ENCODE results near the gene ZBTB2. TPM values are rescaled to one million over a fixed set of nuclear protein-coding genes. Genes with fewer than 3 reads are reported as not detected.

ZBTB2 gene
- total and polyA plus RNA-seq, 10 of the 15 experiments (the other 5 are each of a cell fraction or from before 2014, with no cell fraction given), result 4.2 to 21.9 (median 15.0) TPM

DNA sequence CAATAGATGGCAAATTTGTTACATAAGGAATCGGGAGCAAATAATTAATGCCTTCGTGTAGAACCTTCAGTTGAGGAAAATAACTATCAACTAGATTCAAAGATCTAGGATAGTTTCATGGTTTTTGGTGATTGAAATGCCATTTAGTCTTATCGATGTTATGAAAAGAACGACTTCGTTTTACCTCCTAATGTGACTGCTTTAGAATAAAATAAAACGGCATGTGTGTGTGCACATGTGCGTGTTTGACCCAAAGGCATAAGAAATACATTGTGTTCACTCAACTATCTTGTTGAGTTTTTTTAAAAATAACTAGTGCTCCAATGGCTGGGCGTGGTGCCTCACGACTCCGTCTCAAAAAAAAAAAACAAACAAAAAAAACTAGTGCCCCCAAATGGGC lies 37.6 kb downstream of the ZBTB2 start (continued):
- no peak for TF ChIP-seq CREB1 (IDR thresholded peaks at IDR 0.05; ENCODE audit: low read depth)
- TF ChIP-seq CREM (IDR thresholded peaks at IDR 0.05; ENCODE audit: low read depth), result no peak

DNA sequence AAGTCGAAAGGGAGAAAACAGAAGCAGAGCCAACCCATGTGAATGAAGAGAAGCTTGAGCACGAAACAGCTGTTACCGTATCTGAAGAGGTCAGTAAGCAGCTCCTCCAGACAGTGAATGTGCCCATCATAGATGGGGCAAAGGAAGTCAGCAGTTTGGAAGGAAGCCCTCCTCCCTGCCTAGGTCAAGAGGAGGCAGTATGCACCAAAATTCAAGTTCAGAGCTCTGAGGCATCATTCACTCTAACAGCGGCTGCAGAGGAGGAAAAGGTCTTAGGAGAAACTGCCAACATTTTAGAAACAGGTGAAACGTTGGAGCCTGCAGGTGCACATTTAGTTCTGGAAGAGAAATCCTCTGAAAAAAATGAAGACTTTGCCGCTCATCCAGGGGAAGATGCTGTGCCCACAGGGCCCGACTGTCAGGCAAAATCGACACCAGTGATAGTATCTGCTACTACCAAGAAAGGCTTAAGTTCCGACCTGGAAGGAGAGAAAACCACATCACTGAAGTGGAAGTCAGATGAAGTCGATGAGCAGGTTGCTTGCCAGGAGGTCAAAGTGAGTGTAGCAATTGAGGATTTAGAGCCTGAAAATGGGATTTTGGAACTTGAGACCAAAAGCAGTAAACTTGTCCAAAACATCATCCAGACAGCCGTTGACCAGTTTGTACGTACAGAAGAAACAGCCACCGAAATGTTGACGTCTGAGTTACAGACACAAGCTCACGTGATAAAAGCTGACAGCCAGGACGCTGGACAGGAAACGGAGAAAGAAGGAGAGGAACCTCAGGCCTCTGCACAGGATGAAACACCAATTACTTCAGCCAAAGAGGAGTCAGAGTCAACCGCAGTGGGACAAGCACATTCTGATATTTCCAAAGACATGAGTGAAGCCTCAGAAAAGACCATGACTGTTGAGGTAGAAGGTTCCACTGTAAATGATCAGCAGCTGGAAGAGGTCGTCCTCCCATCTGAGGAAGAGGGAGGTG lies 38.7 kb downstream of the ZBTB2 start:
- FAIRE-seq, result no peak
- in situ Hi-C loops (cut with MboI), result no loop called here
- no TSS peak for BruUV-seq (replicated peaks)
- TF ChIP-seq SREBF1 (IDR thresholded peaks at IDR 0.05; ENCODE audit: low read length) (no peak), RELA (IDR thresholded peaks at IDR 0.05; ENCODE audit: borderline replicate concordance, partially characterized antibody) (no peak), MYC (IDR thresholded peaks at IDR 0.05; ENCODE audit: insufficient read depth, insufficient read length, insufficient replicate concordance, low read length, severe bottlenecking) (no peak), BHLHE40 (IDR thresholded peaks at IDR 0.05; ENCODE audit: borderline replicate concordance in 1 of 2, low read depth in 2 of 2, low read length in 1 of 2) (no peak), NR2C2 (IDR thresholded peaks at IDR 0.05; ENCODE audit: borderline replicate concordance, control insufficient read depth, insufficient read length, low read depth) (no peak), TCF7 (IDR thresholded peaks at IDR 0.05; ENCODE audit: borderline replicate concordance) (no peak), ZNF274 (IDR thresholded peaks at IDR 0.05; ENCODE audit: insufficient read depth, insufficient read length) (no peak), POLR2A (IDR thresholded peaks at IDR 0.05; ENCODE audit: low read depth, low read length) (no peak), HDAC6 (IDR thresholded peaks at IDR 0.05; ENCODE audit: unreplicated experiment) (no peak), SMAD5 (IDR thresholded peaks at IDR 0.05; ENCODE audit: low read depth) (no peak)
- TF ChIP-seq, protein P1, sequence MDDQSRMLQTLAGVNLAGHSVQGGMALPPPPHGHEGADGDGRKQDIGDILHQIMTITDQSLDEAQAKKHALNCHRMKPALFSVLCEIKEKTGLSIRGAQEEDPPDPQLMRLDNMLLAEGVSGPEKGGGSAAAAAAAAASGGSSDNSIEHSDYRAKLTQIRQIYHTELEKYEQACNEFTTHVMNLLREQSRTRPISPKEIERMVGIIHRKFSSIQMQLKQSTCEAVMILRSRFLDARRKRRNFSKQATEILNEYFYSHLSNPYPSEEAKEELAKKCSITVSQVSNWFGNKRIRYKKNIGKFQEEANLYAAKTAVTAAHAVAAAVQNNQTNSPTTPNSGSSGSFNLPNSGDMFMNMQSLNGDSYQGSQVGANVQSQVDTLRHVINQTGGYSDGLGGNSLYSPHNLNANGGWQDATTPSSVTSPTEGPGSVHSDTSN (IDR thresholded peaks at IDR 0.05; ENCODE audit: insufficient replicate concordance, low read depth, low read length), result no peak
- TF ChIP-seq, protein P2, sequence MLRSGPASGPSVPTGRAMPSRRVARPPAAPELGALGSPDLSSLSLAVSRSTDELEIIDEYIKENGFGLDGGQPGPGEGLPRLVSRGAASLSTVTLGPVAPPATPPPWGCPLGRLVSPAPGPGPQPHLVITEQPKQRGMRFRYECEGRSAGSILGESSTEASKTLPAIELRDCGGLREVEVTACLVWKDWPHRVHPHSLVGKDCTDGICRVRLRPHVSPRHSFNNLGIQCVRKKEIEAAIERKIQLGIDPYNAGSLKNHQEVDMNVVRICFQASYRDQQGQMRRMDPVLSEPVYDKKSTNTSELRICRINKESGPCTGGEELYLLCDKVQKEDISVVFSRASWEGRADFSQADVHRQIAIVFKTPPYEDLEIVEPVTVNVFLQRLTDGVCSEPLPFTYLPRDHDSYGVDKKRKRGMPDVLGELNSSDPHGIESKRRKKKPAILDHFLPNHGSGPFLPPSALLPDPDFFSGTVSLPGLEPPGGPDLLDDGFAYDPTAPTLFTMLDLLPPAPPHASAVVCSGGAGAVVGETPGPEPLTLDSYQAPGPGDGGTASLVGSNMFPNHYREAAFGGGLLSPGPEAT (IDR thresholded peaks at IDR 0.05; ENCODE audit: low read depth), result no peak
- TF ChIP-seq, protein P3, sequence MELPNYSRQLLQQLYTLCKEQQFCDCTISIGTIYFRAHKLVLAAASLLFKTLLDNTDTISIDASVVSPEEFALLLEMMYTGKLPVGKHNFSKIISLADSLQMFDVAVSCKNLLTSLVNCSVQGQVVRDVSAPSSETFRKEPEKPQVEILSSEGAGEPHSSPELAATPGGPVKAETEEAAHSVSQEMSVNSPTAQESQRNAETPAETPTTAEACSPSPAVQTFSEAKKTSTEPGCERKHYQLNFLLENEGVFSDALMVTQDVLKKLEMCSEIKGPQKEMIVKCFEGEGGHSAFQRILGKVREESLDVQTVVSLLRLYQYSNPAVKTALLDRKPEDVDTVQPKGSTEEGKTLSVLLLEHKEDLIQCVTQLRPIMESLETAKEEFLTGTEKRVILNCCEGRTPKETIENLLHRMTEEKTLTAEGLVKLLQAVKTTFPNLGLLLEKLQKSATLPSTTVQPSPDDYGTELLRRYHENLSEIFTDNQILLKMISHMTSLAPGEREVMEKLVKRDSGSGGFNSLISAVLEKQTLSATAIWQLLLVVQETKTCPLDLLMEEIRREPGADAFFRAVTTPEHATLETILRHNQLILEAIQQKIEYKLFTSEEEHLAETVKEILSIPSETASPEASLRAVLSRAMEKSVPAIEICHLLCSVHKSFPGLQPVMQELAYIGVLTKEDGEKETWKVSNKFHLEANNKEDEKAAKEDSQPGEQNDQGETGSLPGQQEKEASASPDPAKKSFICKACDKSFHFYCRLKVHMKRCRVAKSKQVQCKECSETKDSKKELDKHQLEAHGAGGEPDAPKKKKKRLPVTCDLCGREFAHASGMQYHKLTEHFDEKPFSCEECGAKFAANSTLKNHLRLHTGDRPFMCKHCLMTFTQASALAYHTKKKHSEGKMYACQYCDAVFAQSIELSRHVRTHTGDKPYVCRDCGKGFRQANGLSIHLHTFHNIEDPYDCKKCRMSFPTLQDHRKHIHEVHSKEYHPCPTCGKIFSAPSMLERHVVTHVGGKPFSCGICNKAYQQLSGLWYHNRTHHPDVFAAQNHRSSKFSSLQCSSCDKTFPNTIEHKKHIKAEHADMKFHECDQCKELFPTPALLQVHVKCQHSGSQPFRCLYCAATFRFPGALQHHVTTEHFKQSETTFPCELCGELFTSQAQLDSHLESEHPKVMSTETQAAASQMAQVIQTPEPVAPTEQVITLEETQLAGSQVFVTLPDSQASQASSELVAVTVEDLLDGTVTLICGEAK (IDR thresholded peaks at IDR 0.05; ENCODE audit: borderline replicate concordance), result no peak

More for the DNA sequence above, 38.7 kb downstream of the ZBTB2 start:
- H3K27ac ChIP-seq (ENCODE audit: control insufficient read depth, insufficient read depth), result no peak overlapping the region
- intact Hi-C loops (cut with micrococcal nuclease; ENCODE audit: unreplicated experiment), result no loop called here
- no peak overlapping the region for H3K9ac ChIP-seq (ENCODE audit: control insufficient read depth, insufficient read depth, low read length)
- no peak overlapping the region for H2AFZ ChIP-seq (ENCODE audit: control insufficient read depth, low read depth, low read length)
- DNase-seq (ENCODE audit: low read depth, low spot score) (no peak), ATAC-seq (no peak)
- RAD21 ChIA-PET (ENCODE audit: unreplicated experiment), result no interaction called here
- CTCF ChIA-PET, result interaction anchor here (1.0 to 1.7 kb wide), 2 partner anchors 28 to 88 kb away, joined by 3 to 5 read pairs; no protein-coding TSS in a partner anchor
- SMC1A ChIA-PET (ENCODE audit: uncharacterized antibody, unreplicated experiment), result interaction anchor here (1.6 kb wide), 1 partner anchor 28 kb away, joined by 3 read pairs; no protein-coding TSS in a partner anchor
- no peaks in the 10 kb centered on the region for H3K79me2 ChIP-seq (ENCODE audit: control insufficient read depth, insufficient read depth, low read length)
- WGBS (ENCODE audit: insufficient coverage, insufficient replicate concordance, low lambda C conversion rate, missing lambda C conversion rate), result 74% methylated on average over 19 of the region's 19 CpGs
- H3K4me3 ChIP-seq, result no peak overlapping the region
- H3K27me3 ChIP-seq (replicated peaks in 1 of 2; ENCODE audit: control insufficient read depth in 2 of 2, insufficient read depth in 2 of 2, low read length in 1 of 2), result no peaks in the 10 kb centered on the region
- no peaks in the 10 kb centered on the region for H3K4me1 ChIP-seq (ENCODE audit: control insufficient read depth, insufficient read depth, low read length)
- H3K36me3 ChIP-seq (ENCODE audit: control insufficient read depth in 2 of 2, insufficient read depth in 2 of 2, low read length in 1 of 2), result no peaks in the 10 kb centered on the region
- H3K9me3 ChIP-seq (replicated peaks; ENCODE audit: control insufficient read depth, insufficient read depth, low read length), result no peaks in the 10 kb centered on the region
- no peak overlapping the region for H3K4me2 ChIP-seq (ENCODE audit: control insufficient read depth, insufficient read depth)
- POLR2A ChIA-PET, result no interaction called here
- no peaks in the 10 kb centered on the region for H4K20me1 ChIP-seq (ENCODE audit: control insufficient read depth, insufficient read depth)
